Measurements from ENCODE around the gene RAP2A.

DNA sequence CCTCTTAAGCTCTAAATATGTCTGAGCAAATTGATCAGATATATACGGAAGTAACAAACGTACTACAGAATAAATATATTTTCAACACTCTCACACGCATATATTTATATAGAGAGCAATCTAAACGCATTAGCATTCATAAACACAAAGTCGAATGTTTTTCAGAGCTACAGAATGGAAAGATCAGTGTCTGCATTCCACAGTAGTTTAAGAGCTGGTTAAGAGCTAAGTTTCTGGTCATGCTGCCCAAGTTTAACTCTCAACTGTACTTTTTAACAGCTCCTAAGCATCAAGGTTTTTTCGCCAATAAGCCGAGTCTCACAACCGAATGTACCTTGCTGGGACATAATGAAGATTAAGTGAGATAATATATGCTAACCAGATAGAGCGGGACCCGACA, 36.7 kb upstream of the RAP2A start:
- TF ChIP-seq, protein P1, sequence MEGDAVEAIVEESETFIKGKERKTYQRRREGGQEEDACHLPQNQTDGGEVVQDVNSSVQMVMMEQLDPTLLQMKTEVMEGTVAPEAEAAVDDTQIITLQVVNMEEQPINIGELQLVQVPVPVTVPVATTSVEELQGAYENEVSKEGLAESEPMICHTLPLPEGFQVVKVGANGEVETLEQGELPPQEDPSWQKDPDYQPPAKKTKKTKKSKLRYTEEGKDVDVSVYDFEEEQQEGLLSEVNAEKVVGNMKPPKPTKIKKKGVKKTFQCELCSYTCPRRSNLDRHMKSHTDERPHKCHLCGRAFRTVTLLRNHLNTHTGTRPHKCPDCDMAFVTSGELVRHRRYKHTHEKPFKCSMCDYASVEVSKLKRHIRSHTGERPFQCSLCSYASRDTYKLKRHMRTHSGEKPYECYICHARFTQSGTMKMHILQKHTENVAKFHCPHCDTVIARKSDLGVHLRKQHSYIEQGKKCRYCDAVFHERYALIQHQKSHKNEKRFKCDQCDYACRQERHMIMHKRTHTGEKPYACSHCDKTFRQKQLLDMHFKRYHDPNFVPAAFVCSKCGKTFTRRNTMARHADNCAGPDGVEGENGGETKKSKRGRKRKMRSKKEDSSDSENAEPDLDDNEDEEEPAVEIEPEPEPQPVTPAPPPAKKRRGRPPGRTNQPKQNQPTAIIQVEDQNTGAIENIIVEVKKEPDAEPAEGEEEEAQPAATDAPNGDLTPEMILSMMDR (IDR thresholded peaks at IDR 0.05): no peak
- TF ChIP-seq POLR2A (IDR thresholded peaks at IDR 0.05): no peak
